HL-60 (cell line): ENCODE data around the gene GLI2.

ENCODE experiments used
- DNase-seq, 2 experiments: peaks; one replicate each; pipeline ENCODE4 v3.0.0-alpha.2; 2010 to 2020; ENCODE audit warnings: low read depth in 1 of 2, low spot score in 1 of 2
- H3K27ac ChIP-seq: fragments of 250-450 bp; sonication (Bioruptor Pico); replicated peaks from 2 replicates; pipeline ENCODE4 v1.5.1; 2020; ENCODE audit warnings: mild to moderate bottlenecking, moderate library complexity
- H3K27me3 ChIP-seq: fragments of 250-450 bp; sonication (Bioruptor Pico); 2 replicates; pipeline ENCODE4 v1.5.1; 2021; ENCODE audit warnings: mild to moderate bottlenecking, moderate library complexity; ENCODE audit not compliant: insufficient read depth, poor library complexity, severe bottlenecking
- H3K4me3 ChIP-seq: replicated peaks from 2 replicates; pipeline ENCODE4 v1.5.1; 2011; ENCODE audit warnings: mild to moderate bottlenecking, control low read depth, low read length; ENCODE audit not compliant: insufficient read depth
- GABPA ChIP-seq: IDR thresholded peaks from 2 replicates; pipeline ENCODE4 v1.6.1; 2012; ENCODE audit warnings: low read depth
- POLR2AphosphoS5 ChIP-seq: IDR thresholded peaks from 2 replicates; pipeline ENCODE4 v1.6.1; 2012; ENCODE audit warnings: low read depth
- SPI1 ChIP-seq: IDR thresholded peaks from 2 replicates; pipeline ENCODE4 v1.6.1; 2012; ENCODE audit warnings: low read depth, mild to moderate bottlenecking, borderline replicate concordance
- TF ChIP-seq, protein P1 (sequence below): IDR thresholded peaks from 2 replicates; pipeline ENCODE4 v1.6.1; 2012; ENCODE audit warnings: low read depth; ENCODE audit not compliant: insufficient replicate concordance
- TF ChIP-seq, protein P2 (sequence below): IDR thresholded peaks from one replicate; pipeline ENCODE4 v1.5.1; 2011; ENCODE audit warnings: low read length, control low read depth, inconsistent platforms; ENCODE audit not compliant: insufficient read depth

The GLI2 gene

DNA sequence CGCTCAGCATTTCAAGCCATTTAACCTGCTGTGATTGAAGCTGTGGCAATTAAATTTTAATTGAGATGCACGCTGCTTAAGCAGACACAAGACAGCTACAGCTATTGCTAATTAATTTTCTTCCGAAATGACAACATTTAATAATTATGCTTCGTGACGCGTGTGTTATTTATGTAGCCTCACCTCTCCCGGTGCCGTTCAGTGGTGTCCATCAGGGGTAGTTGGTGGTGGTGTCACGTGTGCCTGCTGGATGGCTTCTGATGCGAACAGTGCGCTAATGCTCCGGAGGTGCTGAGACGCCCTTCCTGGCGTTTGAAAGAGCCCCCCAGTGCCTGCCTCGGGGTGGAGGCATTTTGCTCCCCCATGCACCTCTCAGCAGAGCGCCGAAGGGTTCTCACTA is 39.5 kb downstream of the GLI2 start:
- Histone ChIP-seq H3K27ac (no peak overlapping the region), H3K27me3 (no peaks in the 10 kb centered on the region), H3K4me3 (no peak overlapping the region)
- DNase-seq: no peak
- no peak for TF ChIP-seq POLR2AphosphoS5
- no peak for TF ChIP-seq GABPA
- TF ChIP-seq, protein P1, sequence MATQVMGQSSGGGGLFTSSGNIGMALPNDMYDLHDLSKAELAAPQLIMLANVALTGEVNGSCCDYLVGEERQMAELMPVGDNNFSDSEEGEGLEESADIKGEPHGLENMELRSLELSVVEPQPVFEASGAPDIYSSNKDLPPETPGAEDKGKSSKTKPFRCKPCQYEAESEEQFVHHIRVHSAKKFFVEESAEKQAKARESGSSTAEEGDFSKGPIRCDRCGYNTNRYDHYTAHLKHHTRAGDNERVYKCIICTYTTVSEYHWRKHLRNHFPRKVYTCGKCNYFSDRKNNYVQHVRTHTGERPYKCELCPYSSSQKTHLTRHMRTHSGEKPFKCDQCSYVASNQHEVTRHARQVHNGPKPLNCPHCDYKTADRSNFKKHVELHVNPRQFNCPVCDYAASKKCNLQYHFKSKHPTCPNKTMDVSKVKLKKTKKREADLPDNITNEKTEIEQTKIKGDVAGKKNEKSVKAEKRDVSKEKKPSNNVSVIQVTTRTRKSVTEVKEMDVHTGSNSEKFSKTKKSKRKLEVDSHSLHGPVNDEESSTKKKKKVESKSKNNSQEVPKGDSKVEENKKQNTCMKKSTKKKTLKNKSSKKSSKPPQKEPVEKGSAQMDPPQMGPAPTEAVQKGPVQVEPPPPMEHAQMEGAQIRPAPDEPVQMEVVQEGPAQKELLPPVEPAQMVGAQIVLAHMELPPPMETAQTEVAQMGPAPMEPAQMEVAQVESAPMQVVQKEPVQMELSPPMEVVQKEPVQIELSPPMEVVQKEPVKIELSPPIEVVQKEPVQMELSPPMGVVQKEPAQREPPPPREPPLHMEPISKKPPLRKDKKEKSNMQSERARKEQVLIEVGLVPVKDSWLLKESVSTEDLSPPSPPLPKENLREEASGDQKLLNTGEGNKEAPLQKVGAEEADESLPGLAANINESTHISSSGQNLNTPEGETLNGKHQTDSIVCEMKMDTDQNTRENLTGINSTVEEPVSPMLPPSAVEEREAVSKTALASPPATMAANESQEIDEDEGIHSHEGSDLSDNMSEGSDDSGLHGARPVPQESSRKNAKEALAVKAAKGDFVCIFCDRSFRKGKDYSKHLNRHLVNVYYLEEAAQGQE: no peak
- TF ChIP-seq, protein P2, sequence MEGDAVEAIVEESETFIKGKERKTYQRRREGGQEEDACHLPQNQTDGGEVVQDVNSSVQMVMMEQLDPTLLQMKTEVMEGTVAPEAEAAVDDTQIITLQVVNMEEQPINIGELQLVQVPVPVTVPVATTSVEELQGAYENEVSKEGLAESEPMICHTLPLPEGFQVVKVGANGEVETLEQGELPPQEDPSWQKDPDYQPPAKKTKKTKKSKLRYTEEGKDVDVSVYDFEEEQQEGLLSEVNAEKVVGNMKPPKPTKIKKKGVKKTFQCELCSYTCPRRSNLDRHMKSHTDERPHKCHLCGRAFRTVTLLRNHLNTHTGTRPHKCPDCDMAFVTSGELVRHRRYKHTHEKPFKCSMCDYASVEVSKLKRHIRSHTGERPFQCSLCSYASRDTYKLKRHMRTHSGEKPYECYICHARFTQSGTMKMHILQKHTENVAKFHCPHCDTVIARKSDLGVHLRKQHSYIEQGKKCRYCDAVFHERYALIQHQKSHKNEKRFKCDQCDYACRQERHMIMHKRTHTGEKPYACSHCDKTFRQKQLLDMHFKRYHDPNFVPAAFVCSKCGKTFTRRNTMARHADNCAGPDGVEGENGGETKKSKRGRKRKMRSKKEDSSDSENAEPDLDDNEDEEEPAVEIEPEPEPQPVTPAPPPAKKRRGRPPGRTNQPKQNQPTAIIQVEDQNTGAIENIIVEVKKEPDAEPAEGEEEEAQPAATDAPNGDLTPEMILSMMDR: no peak
- no peak for TF ChIP-seq SPI1

DNA sequence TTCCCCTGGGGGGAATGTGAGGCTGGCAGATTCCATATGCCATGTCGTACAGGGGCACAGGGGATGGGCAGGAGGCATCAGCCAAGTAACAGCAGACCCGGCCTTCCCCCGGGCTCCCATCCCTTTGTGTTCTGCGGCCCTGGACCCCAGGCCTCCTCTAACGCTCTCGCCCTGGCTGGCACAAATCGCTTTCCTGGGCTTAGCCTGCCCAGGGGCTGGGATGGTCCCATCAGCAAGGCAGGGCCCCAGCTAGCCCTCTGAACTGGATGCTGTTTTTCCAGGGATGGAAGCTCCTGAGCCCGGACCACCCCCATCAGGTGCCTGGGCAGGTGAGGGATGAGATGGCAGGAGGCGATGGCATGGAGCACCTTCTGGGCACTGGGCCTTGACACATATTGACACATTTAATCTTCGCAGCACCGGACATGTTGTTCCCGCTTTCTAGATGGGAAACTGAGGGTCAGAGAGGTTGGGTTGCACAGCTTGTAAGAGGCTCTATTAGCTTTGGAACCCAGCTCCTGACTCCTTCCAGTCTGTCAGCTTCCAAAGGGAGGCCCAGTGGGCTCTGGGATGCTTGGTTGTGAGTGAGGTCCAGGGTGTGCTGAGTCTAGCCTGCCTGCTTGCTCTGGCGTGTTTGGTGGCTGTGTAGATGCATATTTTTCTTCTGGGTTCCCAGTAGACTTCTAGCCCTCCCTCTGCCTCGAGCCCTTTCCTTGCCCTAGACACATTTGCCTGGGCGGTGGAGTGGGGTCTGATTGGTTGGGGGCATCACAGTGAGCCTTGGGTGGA is 40.3 kb downstream of the GLI2 start:
- DNase-seq: no peak
- Histone ChIP-seq H3K27ac (no peak overlapping the region), H3K4me3 (no peak overlapping the region), H3K27me3 (no peaks in the 10 kb centered on the region)
- TF ChIP-seq SPI1 (no peak), GABPA (no peak), POLR2AphosphoS5 (no peak)
- TF ChIP-seq, protein P2: no peak
- TF ChIP-seq, protein P1: no peak

DNA sequence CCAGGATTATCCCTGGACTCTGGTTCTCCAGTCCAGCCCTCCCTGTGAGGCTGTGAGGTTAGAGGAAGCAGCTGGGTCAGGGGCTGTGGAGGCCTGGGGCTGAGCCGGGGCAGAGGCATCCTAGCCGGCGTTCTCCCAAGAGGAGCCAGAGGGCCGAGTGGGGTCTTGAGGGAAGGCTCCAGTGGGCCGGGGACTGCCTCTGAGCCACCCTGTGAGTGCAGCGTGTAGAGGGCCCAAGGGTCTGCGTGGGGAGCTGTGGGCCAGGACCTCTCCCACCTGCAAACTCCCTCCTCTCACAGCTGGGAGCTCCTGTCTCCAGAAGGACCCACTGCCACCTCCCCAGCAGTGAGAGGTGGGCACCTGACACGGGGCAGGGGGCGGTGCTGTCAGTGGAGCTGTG is 41.0 kb downstream of the GLI2 start:
- TF ChIP-seq SPI1 (no peak), POLR2AphosphoS5 (no peak), GABPA (no peak)
- TF ChIP-seq, protein P2: no peak
- TF ChIP-seq, protein P1: no peak
- DNase-seq: no peak
- Histone ChIP-seq H3K4me3 (no peak overlapping the region), H3K27me3 (no peaks in the 10 kb centered on the region), H3K27ac (no peak overlapping the region)
